GM23338 (cell line): Measurements from ENCODE around the gene SOWAHA. TPM values are rescaled to one million over a fixed set of nuclear protein-coding genes. Genes with fewer than 3 reads are reported as not detected.

ENCODE experiments used
- ATAC-seq: fragments of 200-7000 bp; cut with Tn5 transposase; 3 replicates; pipeline ENCODE4 v1.9.1; 2020
- DNase-seq: peaks from one replicate; pipeline ENCODE4 v3.0.0-alpha.2; 2015; ENCODE audit warnings: low spot score
- H2AFZ ChIP-seq: fragments of 200-600 bp; sonication (generic); 2 replicates; pipeline ENCODE4 v1.8.0; 2016; ENCODE audit warnings: antibody characterized with exemption, mild to moderate bottlenecking, moderate library complexity
- H3F3A ChIP-seq: fragments of 200-600 bp; sonication (generic); replicated peaks from 2 replicates; pipeline ENCODE4 v1.8.0; 2017; ENCODE audit warnings: antibody characterized with exemption, mixed run types, low read depth
- H3K27ac ChIP-seq: fragments of 200-600 bp; sonication (generic); 2 replicates; pipeline ENCODE4 v1.6.1; 2016; ENCODE audit warnings: low read depth
- H3K27me3 ChIP-seq: fragments of 200-600 bp; sonication (generic); 2 replicates; pipeline ENCODE4 v1.8.0; 2016; ENCODE audit warnings: mild to moderate bottlenecking, mixed run types, moderate library complexity; ENCODE audit not compliant: insufficient read depth
- H3K36me3 ChIP-seq: fragments of 200-600 bp; sonication (generic); 2 replicates; pipeline ENCODE4 v1.8.0; 2016; ENCODE audit warnings: mild to moderate bottlenecking; ENCODE audit not compliant: insufficient read depth
- H3K4me1 ChIP-seq: fragments of 200-600 bp; sonication (generic); 2 replicates; pipeline ENCODE4 v1.8.0; 2016; ENCODE audit warnings: mild to moderate bottlenecking, moderate library complexity; ENCODE audit not compliant: insufficient read depth
- H3K4me2 ChIP-seq: fragments of 200-600 bp; sonication (generic); 2 replicates; pipeline ENCODE4 v1.7.1; 2017; ENCODE audit warnings: mixed run types
- H3K4me3 ChIP-seq: fragments of 200-600 bp; sonication (generic); 2 replicates; pipeline ENCODE4 v1.6.1; 2016; ENCODE audit warnings: mixed run types
- H3K79me2 ChIP-seq: fragments of 200-600 bp; sonication (generic); replicated peaks from 2 replicates; pipeline ENCODE4 v1.8.0; 2017; ENCODE audit warnings: mild to moderate bottlenecking; ENCODE audit not compliant: insufficient read depth
- H3K9me2 ChIP-seq: fragments of 200-600 bp; sonication (generic); 2 replicates; pipeline ENCODE4 v1.8.0; 2017; ENCODE audit not compliant: insufficient read depth
- H4K20me1 ChIP-seq: fragments of 200-600 bp; sonication (generic); replicated peaks from 2 replicates; pipeline ENCODE4 v1.8.0; 2017; ENCODE audit warnings: mild to moderate bottlenecking; ENCODE audit not compliant: insufficient read depth
- H3K27ac Mint-ChIP-seq: 2 replicates; pipeline ENCODE4 v1.8.0; 2020; ENCODE audit warnings: inconsistent platforms, mild to moderate bottlenecking, moderate library complexity, mixed read lengths
- H3K27me3 Mint-ChIP-seq: 3 replicates; pipeline ENCODE4 v1.8.0; 2022; ENCODE audit warnings: low read depth, mild to moderate bottlenecking, moderate library complexity, mixed read lengths, inconsistent platforms; ENCODE audit not compliant: insufficient read depth, poor library complexity
- H3K36me3 Mint-ChIP-seq: 3 replicates; pipeline ENCODE4 v1.8.0; 2021; ENCODE audit warnings: low read depth, mild to moderate bottlenecking, inconsistent platforms, moderate library complexity, mixed read lengths
- H3K4me1 Mint-ChIP-seq: 3 replicates; pipeline ENCODE4 v1.8.0; 2020; ENCODE audit warnings: mild to moderate bottlenecking, inconsistent platforms, mixed read lengths
- H3K4me3 Mint-ChIP-seq: 3 replicates; pipeline ENCODE4 v1.8.0; 2021; ENCODE audit warnings: moderate library complexity, mild to moderate bottlenecking, inconsistent platforms, mixed read lengths
- H3K9me3 Mint-ChIP-seq: 3 replicates; pipeline ENCODE4 v1.8.0; 2020; ENCODE audit warnings: moderate library complexity, mild to moderate bottlenecking, inconsistent platforms, mixed read lengths
- CREB1 ChIP-seq: fragments of 250-450 bp; sonication (Bioruptor Pico); IDR thresholded peaks from 2 replicates; pipeline ENCODE4 v1.5.0; 2020; ENCODE audit warnings: low read depth, mild to moderate bottlenecking, moderate library complexity
- EZH2 ChIP-seq: fragments of 200-600 bp; sonication (generic); IDR thresholded peaks from one replicate; pipeline ENCODE4 v1.8.0; 2017; ENCODE audit warnings: antibody characterized with exemption, mild to moderate bottlenecking, low read depth; ENCODE audit not compliant: unreplicated experiment
- EZH2phosphoT487 ChIP-seq: fragments of 200-600 bp; sonication (generic); IDR thresholded peaks from one replicate; pipeline ENCODE4 v1.8.1; 2018; ENCODE audit warnings: antibody characterized with exemption; ENCODE audit not compliant: unreplicated experiment
- JUNB ChIP-seq: IDR thresholded peaks from one replicate; pipeline ENCODE4 v1.6.1; 2016; ENCODE audit warnings: antibody characterized with exemption; ENCODE audit not compliant: unreplicated experiment
- STAT1 ChIP-seq: IDR thresholded peaks from one replicate; pipeline ENCODE4 v1.6.1; 2016; ENCODE audit warnings: antibody characterized with exemption; ENCODE audit not compliant: unreplicated experiment
- ZNF114 ChIP-seq: fragments of 250-450 bp; sonication (Bioruptor Pico); IDR thresholded peaks from 2 replicates; pipeline ENCODE4 v1.5.0; 2020; ENCODE audit warnings: mild to moderate bottlenecking, moderate library complexity
- ZNF331 ChIP-seq: fragments of 250-450 bp; sonication (Bioruptor Pico); IDR thresholded peaks from 2 replicates; pipeline ENCODE4 v1.5.0; 2020; ENCODE audit warnings: low read depth, mild to moderate bottlenecking, moderate library complexity
- polyA plus RNA-seq: library from polyadenylated mRNA; unstranded; fragments of >200 nt; fragmentation: Nextera tagmentation; extraction: Ambion mirVana; gene quantifications from 2 replicates; pipeline ENCODE4 v1.2.1, GENCODE V29; 2016
- total RNA-seq: library from RNA; depleted of rRNA; stranded (reverse); fragments of >200 nt; shearing (Covaris generic); gene quantifications from 2 replicates; pipeline ENCODE4 v1.2.3, GENCODE V29; 2014
- TF ChIP-seq, protein P1 (sequence below): IDR thresholded peaks from one replicate; pipeline ENCODE4 v1.6.1; 2018; ENCODE audit warnings: antibody characterized with exemption; ENCODE audit not compliant: unreplicated experiment
- TF ChIP-seq, protein P2 (sequence below): IDR thresholded peaks from 2 replicates; pipeline ENCODE4 v1.6.1; 2016; ENCODE audit warnings: antibody characterized with exemption
- TF ChIP-seq, protein P3 (sequence below): fragments of 250-450 bp; sonication (Bioruptor Pico); IDR thresholded peaks from 2 replicates; pipeline ENCODE4 v1.5.0; 2020; ENCODE audit warnings: mild to moderate bottlenecking, moderate library complexity

The SOWAHA gene
- total and polyA plus RNA-seq, 2 experiments from 2014 or later = 0.18 to 0.52 TPM

DNA sequence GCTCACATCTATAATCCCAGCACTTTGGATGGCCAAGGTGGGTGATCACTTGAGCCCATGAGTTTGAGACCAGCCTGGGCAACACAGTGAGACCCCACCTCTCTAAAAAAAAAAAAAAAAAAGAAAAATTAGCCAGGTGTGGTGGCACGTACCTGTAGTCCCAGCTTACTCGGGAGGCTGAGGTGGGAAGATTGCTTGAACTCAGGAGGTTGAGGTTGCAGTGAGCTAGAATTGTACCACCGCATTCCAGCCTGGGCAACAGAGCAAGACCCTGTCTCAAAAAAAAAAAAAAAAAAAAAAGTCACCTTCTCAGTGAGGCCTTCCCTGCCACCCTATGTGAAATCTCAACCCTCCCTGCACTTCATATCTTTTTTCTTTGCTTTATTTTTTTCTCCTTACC, 22.1 kb upstream of the SOWAHA start (continued):
- TF ChIP-seq ZNF331 (no peak), EZH2phosphoT487 (no peak), ZNF114 (CRISPR knock-in tag) (no peak), CREB1 (CRISPR knock-in tag) (no peak), JUNB (no peak)
- TF ChIP-seq, protein P1, sequence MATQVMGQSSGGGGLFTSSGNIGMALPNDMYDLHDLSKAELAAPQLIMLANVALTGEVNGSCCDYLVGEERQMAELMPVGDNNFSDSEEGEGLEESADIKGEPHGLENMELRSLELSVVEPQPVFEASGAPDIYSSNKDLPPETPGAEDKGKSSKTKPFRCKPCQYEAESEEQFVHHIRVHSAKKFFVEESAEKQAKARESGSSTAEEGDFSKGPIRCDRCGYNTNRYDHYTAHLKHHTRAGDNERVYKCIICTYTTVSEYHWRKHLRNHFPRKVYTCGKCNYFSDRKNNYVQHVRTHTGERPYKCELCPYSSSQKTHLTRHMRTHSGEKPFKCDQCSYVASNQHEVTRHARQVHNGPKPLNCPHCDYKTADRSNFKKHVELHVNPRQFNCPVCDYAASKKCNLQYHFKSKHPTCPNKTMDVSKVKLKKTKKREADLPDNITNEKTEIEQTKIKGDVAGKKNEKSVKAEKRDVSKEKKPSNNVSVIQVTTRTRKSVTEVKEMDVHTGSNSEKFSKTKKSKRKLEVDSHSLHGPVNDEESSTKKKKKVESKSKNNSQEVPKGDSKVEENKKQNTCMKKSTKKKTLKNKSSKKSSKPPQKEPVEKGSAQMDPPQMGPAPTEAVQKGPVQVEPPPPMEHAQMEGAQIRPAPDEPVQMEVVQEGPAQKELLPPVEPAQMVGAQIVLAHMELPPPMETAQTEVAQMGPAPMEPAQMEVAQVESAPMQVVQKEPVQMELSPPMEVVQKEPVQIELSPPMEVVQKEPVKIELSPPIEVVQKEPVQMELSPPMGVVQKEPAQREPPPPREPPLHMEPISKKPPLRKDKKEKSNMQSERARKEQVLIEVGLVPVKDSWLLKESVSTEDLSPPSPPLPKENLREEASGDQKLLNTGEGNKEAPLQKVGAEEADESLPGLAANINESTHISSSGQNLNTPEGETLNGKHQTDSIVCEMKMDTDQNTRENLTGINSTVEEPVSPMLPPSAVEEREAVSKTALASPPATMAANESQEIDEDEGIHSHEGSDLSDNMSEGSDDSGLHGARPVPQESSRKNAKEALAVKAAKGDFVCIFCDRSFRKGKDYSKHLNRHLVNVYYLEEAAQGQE = no peak

DNA sequence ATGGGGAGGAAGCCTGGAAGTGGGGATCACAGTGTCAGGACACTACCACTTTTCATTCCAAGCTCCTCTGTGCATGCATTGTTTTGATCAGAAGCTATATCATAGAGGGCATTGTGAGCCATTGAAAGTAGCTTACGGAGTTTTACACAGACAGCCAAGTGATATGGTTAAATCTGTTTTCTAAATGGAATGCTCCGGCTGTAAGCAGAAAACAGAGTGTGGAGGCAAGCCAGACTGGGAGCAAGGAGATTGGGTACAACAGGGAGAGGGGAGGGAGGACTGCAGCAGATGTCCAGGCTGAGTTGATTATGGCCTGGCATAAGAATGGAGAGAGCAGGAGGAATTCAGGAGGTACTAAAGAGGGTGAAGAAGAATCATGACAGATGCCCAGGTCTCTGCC, 15.5 kb upstream of the SOWAHA start:
- no peaks in the 10 kb centered on the region for H3K4me1 ChIP-seq
- no peaks in the 10 kb centered on the region for H3K27me3 ChIP-seq
- H3K27ac Mint-ChIP-seq = no peak overlapping the region
- no peaks in the 10 kb centered on the region for H3K9me2 ChIP-seq
- H3F3A ChIP-seq = no peaks in the 10 kb centered on the region
- peak overlapping the region; percentile 28; the same call in 1 of the 2 replicates for H2AFZ ChIP-seq
- no peak for ATAC-seq
- no peak overlapping the region for H3K27ac ChIP-seq
- H3K36me3 Mint-ChIP-seq = no peaks in the 10 kb centered on the region
- no peaks in the 10 kb centered on the region for H3K4me1 Mint-ChIP-seq
- H3K4me2 ChIP-seq = no peak overlapping the region
- no peaks in the 10 kb centered on the region for H3K36me3 ChIP-seq
- no peak overlapping the region for H3K4me3 Mint-ChIP-seq
- H3K27me3 Mint-ChIP-seq = peaks cover 4% of the 10 kb centered on the region
- no peak for DNase-seq
- H3K4me3 ChIP-seq = no peak overlapping the region
- no peaks in the 10 kb centered on the region for H3K79me2 ChIP-seq
- no peaks in the 10 kb centered on the region for H3K9me3 Mint-ChIP-seq
- no peaks in the 10 kb centered on the region for H4K20me1 ChIP-seq
- TF ChIP-seq ZNF114 (CRISPR knock-in tag) (no peak), EZH2 (no peak), STAT1 (no peak)
- TF ChIP-seq, protein P2, sequence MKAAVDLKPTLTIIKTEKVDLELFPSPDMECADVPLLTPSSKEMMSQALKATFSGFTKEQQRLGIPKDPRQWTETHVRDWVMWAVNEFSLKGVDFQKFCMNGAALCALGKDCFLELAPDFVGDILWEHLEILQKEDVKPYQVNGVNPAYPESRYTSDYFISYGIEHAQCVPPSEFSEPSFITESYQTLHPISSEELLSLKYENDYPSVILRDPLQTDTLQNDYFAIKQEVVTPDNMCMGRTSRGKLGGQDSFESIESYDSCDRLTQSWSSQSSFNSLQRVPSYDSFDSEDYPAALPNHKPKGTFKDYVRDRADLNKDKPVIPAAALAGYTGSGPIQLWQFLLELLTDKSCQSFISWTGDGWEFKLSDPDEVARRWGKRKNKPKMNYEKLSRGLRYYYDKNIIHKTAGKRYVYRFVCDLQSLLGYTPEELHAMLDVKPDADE = no peak
- TF ChIP-seq, protein P3, sequence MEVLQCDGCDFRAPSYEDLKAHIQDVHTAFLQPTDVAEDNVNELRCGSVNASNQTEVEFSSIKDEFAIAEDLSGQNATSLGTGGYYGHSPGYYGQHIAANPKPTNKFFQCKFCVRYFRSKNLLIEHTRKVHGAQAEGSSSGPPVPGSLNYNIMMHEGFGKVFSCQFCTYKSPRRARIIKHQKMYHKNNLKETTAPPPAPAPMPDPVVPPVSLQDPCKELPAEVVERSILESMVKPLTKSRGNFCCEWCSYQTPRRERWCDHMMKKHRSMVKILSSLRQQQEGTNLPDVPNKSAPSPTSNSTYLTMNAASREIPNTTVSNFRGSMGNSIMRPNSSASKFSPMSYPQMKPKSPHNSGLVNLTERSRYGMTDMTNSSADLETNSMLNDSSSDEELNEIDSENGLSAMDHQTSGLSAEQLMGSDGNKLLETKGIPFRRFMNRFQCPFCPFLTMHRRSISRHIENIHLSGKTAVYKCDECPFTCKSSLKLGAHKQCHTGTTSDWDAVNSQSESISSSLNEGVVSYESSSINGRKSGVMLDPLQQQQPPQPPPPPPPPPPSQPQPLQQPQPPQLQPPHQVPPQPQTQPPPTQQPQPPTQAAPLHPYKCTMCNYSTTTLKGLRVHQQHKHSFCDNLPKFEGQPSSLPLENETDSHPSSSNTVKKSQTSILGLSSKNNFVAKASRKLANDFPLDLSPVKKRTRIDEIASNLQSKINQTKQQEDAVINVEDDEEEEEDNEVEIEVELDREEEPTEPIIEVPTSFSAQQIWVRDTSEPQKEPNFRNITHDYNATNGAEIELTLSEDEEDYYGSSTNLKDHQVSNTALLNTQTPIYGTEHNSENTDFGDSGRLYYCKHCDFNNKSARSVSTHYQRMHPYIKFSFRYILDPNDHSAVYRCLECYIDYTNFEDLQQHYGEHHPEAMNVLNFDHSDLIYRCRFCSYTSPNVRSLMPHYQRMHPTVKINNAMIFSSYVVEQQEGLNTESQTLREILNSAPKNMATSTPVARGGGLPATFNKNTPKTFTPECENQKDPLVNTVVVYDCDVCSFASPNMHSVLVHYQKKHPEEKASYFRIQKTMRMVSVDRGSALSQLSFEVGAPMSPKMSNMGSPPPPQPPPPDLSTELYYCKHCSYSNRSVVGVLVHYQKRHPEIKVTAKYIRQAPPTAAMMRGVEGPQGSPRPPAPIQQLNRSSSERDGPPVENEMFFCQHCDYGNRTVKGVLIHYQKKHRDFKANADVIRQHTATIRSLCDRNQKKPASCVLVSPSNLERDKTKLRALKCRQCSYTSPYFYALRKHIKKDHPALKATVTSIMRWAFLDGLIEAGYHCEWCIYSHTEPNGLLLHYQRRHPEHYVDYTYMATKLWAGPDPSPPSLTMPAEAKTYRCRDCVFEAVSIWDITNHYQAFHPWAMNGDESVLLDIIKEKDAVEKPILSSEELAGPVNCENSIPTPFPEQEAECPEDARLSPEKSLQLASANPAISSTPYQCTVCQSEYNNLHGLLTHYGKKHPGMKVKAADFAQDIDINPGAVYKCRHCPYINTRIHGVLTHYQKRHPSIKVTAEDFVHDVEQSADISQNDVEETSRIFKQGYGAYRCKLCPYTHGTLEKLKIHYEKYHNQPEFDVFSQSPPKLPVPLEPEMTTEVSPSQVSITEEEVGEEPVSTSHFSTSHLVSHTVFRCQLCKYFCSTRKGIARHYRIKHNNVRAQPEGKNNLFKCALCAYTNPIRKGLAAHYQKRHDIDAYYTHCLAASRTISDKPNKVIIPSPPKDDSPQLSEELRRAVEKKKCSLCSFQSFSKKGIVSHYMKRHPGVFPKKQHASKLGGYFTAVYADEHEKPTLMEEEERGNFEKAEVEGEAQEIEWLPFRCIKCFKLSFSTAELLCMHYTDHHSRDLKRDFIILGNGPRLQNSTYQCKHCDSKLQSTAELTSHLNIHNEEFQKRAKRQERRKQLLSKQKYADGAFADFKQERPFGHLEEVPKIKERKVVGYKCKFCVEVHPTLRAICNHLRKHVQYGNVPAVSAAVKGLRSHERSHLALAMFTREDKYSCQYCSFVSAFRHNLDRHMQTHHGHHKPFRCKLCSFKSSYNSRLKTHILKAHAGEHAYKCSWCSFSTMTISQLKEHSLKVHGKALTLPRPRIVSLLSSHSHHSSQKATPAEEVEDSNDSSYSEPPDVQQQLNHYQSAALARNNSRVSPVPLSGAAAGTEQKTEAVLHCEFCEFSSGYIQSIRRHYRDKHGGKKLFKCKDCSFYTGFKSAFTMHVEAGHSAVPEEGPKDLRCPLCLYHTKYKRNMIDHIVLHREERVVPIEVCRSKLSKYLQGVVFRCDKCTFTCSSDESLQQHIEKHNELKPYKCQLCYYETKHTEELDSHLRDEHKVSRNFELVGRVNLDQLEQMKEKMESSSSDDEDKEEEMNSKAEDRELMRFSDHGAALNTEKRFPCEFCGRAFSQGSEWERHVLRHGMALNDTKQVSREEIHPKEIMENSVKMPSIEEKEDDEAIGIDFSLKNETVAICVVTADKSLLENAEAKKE = no peak
- TF ChIP-seq, protein P1 = no peak
